GM23338 (cell line): ENCODE results near the gene PRR14. TPM values are rescaled to one million over a fixed set of nuclear protein-coding genes. Genes with fewer than 3 reads are reported as not detected.

Experiments used
- ATAC-seq: fragments of 200-7000 bp; cut with Tn5 transposase; 3 replicates; pipeline ENCODE4 v1.9.1; 2020
- DNase-seq: peaks from one replicate; pipeline ENCODE4 v3.0.0-alpha.2; 2015; ENCODE audit warnings: low spot score
- H2AFZ ChIP-seq: fragments of 200-600 bp; sonication (generic); 2 replicates; pipeline ENCODE4 v1.8.0; 2016; ENCODE audit warnings: antibody characterized with exemption, mild to moderate bottlenecking, moderate library complexity
- H3F3A ChIP-seq: fragments of 200-600 bp; sonication (generic); replicated peaks from 2 replicates; pipeline ENCODE4 v1.8.0; 2017; ENCODE audit warnings: antibody characterized with exemption, mixed run types, low read depth
- H3K27ac ChIP-seq: fragments of 200-600 bp; sonication (generic); 2 replicates; pipeline ENCODE4 v1.6.1; 2016; ENCODE audit warnings: low read depth
- H3K27me3 ChIP-seq: fragments of 200-600 bp; sonication (generic); 2 replicates; pipeline ENCODE4 v1.8.0; 2016; ENCODE audit warnings: mild to moderate bottlenecking, mixed run types, moderate library complexity; ENCODE audit not compliant: insufficient read depth
- H3K36me3 ChIP-seq: fragments of 200-600 bp; sonication (generic); 2 replicates; pipeline ENCODE4 v1.8.0; 2016; ENCODE audit warnings: mild to moderate bottlenecking; ENCODE audit not compliant: insufficient read depth
- H3K4me1 ChIP-seq: fragments of 200-600 bp; sonication (generic); 2 replicates; pipeline ENCODE4 v1.8.0; 2016; ENCODE audit warnings: mild to moderate bottlenecking, moderate library complexity; ENCODE audit not compliant: insufficient read depth
- H3K4me2 ChIP-seq: fragments of 200-600 bp; sonication (generic); 2 replicates; pipeline ENCODE4 v1.7.1; 2017; ENCODE audit warnings: mixed run types
- H3K4me3 ChIP-seq: fragments of 200-600 bp; sonication (generic); 2 replicates; pipeline ENCODE4 v1.6.1; 2016; ENCODE audit warnings: mixed run types
- H3K79me2 ChIP-seq: fragments of 200-600 bp; sonication (generic); replicated peaks from 2 replicates; pipeline ENCODE4 v1.8.0; 2017; ENCODE audit warnings: mild to moderate bottlenecking; ENCODE audit not compliant: insufficient read depth
- H3K9me2 ChIP-seq: fragments of 200-600 bp; sonication (generic); 2 replicates; pipeline ENCODE4 v1.8.0; 2017; ENCODE audit not compliant: insufficient read depth
- H4K20me1 ChIP-seq: fragments of 200-600 bp; sonication (generic); replicated peaks from 2 replicates; pipeline ENCODE4 v1.8.0; 2017; ENCODE audit warnings: mild to moderate bottlenecking; ENCODE audit not compliant: insufficient read depth
- H3K27ac Mint-ChIP-seq: 2 replicates; pipeline ENCODE4 v1.8.0; 2020; ENCODE audit warnings: inconsistent platforms, mild to moderate bottlenecking, moderate library complexity, mixed read lengths
- H3K27me3 Mint-ChIP-seq: 3 replicates; pipeline ENCODE4 v1.8.0; 2022; ENCODE audit warnings: low read depth, mild to moderate bottlenecking, moderate library complexity, mixed read lengths, inconsistent platforms; ENCODE audit not compliant: insufficient read depth, poor library complexity
- H3K36me3 Mint-ChIP-seq: 3 replicates; pipeline ENCODE4 v1.8.0; 2021; ENCODE audit warnings: low read depth, mild to moderate bottlenecking, inconsistent platforms, moderate library complexity, mixed read lengths
- H3K4me1 Mint-ChIP-seq: 3 replicates; pipeline ENCODE4 v1.8.0; 2020; ENCODE audit warnings: mild to moderate bottlenecking, inconsistent platforms, mixed read lengths
- H3K4me3 Mint-ChIP-seq: 3 replicates; pipeline ENCODE4 v1.8.0; 2021; ENCODE audit warnings: moderate library complexity, mild to moderate bottlenecking, inconsistent platforms, mixed read lengths
- H3K9me3 Mint-ChIP-seq: 3 replicates; pipeline ENCODE4 v1.8.0; 2020; ENCODE audit warnings: moderate library complexity, mild to moderate bottlenecking, inconsistent platforms, mixed read lengths
- CREB1 ChIP-seq: fragments of 250-450 bp; sonication (Bioruptor Pico); IDR thresholded peaks from 2 replicates; pipeline ENCODE4 v1.5.0; 2020; ENCODE audit warnings: low read depth, mild to moderate bottlenecking, moderate library complexity
- EZH2 ChIP-seq: fragments of 200-600 bp; sonication (generic); IDR thresholded peaks from one replicate; pipeline ENCODE4 v1.8.0; 2017; ENCODE audit warnings: antibody characterized with exemption, mild to moderate bottlenecking, low read depth; ENCODE audit not compliant: unreplicated experiment
- EZH2phosphoT487 ChIP-seq: fragments of 200-600 bp; sonication (generic); IDR thresholded peaks from one replicate; pipeline ENCODE4 v1.8.1; 2018; ENCODE audit warnings: antibody characterized with exemption; ENCODE audit not compliant: unreplicated experiment
- JUNB ChIP-seq: IDR thresholded peaks from one replicate; pipeline ENCODE4 v1.6.1; 2016; ENCODE audit warnings: antibody characterized with exemption; ENCODE audit not compliant: unreplicated experiment
- NANOG ChIP-seq: IDR thresholded peaks from 2 replicates; pipeline ENCODE4 v1.6.1; 2016; ENCODE audit warnings: antibody characterized with exemption, borderline replicate concordance
- POLR2AphosphoS5 ChIP-seq: IDR thresholded peaks from 2 replicates; pipeline ENCODE4 v1.6.1; 2016; ENCODE audit warnings: antibody characterized with exemption, low read depth
- STAT1 ChIP-seq: IDR thresholded peaks from one replicate; pipeline ENCODE4 v1.6.1; 2016; ENCODE audit warnings: antibody characterized with exemption; ENCODE audit not compliant: unreplicated experiment
- ZNF114 ChIP-seq: fragments of 250-450 bp; sonication (Bioruptor Pico); IDR thresholded peaks from 2 replicates; pipeline ENCODE4 v1.5.0; 2020; ENCODE audit warnings: mild to moderate bottlenecking, moderate library complexity
- ZNF331 ChIP-seq: fragments of 250-450 bp; sonication (Bioruptor Pico); IDR thresholded peaks from 2 replicates; pipeline ENCODE4 v1.5.0; 2020; ENCODE audit warnings: low read depth, mild to moderate bottlenecking, moderate library complexity
- polyA plus RNA-seq: library from polyadenylated mRNA; unstranded; fragments of >200 nt; fragmentation: Nextera tagmentation; extraction: Ambion mirVana; gene quantifications from 2 replicates; pipeline ENCODE4 v1.2.1, GENCODE V29; 2016
- total RNA-seq: library from RNA; depleted of rRNA; stranded (reverse); fragments of >200 nt; shearing (Covaris generic); gene quantifications from 2 replicates; pipeline ENCODE4 v1.2.3, GENCODE V29; 2014
- TF ChIP-seq, protein P1 (sequence below): IDR thresholded peaks from 2 replicates; pipeline ENCODE4 v1.6.1; 2016; ENCODE audit warnings: antibody characterized with exemption
- TF ChIP-seq, protein P2 (sequence below): IDR thresholded peaks from one replicate; pipeline ENCODE4 v1.6.1; 2018; ENCODE audit warnings: antibody characterized with exemption; ENCODE audit not compliant: unreplicated experiment
- TF ChIP-seq, protein P3 (sequence below), 2 experiments: fragments of 200-600 bp in 1 of 2; sonication (generic) in 1 of 2; conservative IDR thresholded peaks; 2 replicates each; pipeline versions ENCODE4 v1.5.1 to v1.6.1; 2016 to 2017; ENCODE audit warnings: antibody characterized with exemption in 2 of 2, low read depth in 2 of 2, mild to moderate bottlenecking in 2 of 2, moderate library complexity in 1 of 2
- TF ChIP-seq, protein P4 (sequence below): fragments of 250-450 bp; sonication (Bioruptor Pico); IDR thresholded peaks from 2 replicates; pipeline ENCODE4 v1.5.0; 2020; ENCODE audit warnings: mild to moderate bottlenecking, moderate library complexity

Gene PRR14
- total and polyA plus RNA-seq, 2 experiments from 2014 or later, result 4.6 to 12.7 TPM

DNA sequence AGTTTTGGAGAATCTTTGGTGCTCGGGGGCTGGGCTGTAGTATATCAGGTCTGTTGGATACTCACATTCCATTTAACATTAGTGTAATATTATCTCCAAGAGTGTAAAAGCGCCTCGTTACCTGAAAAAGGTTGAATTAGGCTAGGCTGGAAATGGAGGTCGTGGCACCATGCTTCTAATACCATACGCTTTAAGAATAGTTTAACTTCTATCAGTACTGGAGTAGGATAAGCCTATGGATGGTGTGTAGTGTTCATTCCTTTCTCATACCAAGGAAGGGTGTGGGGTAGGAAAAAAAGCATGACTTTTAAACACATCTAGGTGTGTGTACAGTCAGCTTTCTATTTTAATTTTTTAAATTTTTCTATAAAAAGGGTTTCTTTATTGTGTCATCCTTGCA, 50.2 kb downstream of the PRR14 start:
- H3K4me1 ChIP-seq, result peaks cover 14% of the 10 kb centered on the region
- Mint-ChIP-seq H3K27ac (no peak overlapping the region), H3K4me1 (peaks cover 19% of the 10 kb centered on the region), H3K9me3 (no peaks in the 10 kb centered on the region; the same call in 1 of the 3 replicates), H3K36me3 (peaks cover 61% of the 10 kb centered on the region), H3K27me3 (peaks cover 28% of the 10 kb centered on the region), H3K4me3 (peak overlapping the region; percentile 28; the same call in 1 of the 3 replicates)
- H3K4me3 ChIP-seq, result no peak overlapping the region
- peaks cover 53% of the 10 kb centered on the region for H3K36me3 ChIP-seq
- TF ChIP-seq, protein P1, sequence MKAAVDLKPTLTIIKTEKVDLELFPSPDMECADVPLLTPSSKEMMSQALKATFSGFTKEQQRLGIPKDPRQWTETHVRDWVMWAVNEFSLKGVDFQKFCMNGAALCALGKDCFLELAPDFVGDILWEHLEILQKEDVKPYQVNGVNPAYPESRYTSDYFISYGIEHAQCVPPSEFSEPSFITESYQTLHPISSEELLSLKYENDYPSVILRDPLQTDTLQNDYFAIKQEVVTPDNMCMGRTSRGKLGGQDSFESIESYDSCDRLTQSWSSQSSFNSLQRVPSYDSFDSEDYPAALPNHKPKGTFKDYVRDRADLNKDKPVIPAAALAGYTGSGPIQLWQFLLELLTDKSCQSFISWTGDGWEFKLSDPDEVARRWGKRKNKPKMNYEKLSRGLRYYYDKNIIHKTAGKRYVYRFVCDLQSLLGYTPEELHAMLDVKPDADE, result no peak
- TF ChIP-seq, protein P2, sequence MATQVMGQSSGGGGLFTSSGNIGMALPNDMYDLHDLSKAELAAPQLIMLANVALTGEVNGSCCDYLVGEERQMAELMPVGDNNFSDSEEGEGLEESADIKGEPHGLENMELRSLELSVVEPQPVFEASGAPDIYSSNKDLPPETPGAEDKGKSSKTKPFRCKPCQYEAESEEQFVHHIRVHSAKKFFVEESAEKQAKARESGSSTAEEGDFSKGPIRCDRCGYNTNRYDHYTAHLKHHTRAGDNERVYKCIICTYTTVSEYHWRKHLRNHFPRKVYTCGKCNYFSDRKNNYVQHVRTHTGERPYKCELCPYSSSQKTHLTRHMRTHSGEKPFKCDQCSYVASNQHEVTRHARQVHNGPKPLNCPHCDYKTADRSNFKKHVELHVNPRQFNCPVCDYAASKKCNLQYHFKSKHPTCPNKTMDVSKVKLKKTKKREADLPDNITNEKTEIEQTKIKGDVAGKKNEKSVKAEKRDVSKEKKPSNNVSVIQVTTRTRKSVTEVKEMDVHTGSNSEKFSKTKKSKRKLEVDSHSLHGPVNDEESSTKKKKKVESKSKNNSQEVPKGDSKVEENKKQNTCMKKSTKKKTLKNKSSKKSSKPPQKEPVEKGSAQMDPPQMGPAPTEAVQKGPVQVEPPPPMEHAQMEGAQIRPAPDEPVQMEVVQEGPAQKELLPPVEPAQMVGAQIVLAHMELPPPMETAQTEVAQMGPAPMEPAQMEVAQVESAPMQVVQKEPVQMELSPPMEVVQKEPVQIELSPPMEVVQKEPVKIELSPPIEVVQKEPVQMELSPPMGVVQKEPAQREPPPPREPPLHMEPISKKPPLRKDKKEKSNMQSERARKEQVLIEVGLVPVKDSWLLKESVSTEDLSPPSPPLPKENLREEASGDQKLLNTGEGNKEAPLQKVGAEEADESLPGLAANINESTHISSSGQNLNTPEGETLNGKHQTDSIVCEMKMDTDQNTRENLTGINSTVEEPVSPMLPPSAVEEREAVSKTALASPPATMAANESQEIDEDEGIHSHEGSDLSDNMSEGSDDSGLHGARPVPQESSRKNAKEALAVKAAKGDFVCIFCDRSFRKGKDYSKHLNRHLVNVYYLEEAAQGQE, result no peak
- no peak for TF ChIP-seq EZH2
- TF ChIP-seq ZNF114 (CRISPR knock-in tag), result no peak
- TF ChIP-seq, protein P3, sequence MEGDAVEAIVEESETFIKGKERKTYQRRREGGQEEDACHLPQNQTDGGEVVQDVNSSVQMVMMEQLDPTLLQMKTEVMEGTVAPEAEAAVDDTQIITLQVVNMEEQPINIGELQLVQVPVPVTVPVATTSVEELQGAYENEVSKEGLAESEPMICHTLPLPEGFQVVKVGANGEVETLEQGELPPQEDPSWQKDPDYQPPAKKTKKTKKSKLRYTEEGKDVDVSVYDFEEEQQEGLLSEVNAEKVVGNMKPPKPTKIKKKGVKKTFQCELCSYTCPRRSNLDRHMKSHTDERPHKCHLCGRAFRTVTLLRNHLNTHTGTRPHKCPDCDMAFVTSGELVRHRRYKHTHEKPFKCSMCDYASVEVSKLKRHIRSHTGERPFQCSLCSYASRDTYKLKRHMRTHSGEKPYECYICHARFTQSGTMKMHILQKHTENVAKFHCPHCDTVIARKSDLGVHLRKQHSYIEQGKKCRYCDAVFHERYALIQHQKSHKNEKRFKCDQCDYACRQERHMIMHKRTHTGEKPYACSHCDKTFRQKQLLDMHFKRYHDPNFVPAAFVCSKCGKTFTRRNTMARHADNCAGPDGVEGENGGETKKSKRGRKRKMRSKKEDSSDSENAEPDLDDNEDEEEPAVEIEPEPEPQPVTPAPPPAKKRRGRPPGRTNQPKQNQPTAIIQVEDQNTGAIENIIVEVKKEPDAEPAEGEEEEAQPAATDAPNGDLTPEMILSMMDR (conservative IDR thresholded peaks at IDR 0.05; ENCODE audit: low read depth in 2 of 2), result no peak
- no peak for TF ChIP-seq JUNB
- TF ChIP-seq POLR2AphosphoS5, result no peak
- no peak for TF ChIP-seq CREB1 (CRISPR knock-in tag)
- TF ChIP-seq EZH2phosphoT487, result no peak
- TF ChIP-seq ZNF331 (CRISPR knock-in tag), result no peak
- TF ChIP-seq NANOG, result no peak
- no peak for TF ChIP-seq STAT1
- TF ChIP-seq, protein P4, sequence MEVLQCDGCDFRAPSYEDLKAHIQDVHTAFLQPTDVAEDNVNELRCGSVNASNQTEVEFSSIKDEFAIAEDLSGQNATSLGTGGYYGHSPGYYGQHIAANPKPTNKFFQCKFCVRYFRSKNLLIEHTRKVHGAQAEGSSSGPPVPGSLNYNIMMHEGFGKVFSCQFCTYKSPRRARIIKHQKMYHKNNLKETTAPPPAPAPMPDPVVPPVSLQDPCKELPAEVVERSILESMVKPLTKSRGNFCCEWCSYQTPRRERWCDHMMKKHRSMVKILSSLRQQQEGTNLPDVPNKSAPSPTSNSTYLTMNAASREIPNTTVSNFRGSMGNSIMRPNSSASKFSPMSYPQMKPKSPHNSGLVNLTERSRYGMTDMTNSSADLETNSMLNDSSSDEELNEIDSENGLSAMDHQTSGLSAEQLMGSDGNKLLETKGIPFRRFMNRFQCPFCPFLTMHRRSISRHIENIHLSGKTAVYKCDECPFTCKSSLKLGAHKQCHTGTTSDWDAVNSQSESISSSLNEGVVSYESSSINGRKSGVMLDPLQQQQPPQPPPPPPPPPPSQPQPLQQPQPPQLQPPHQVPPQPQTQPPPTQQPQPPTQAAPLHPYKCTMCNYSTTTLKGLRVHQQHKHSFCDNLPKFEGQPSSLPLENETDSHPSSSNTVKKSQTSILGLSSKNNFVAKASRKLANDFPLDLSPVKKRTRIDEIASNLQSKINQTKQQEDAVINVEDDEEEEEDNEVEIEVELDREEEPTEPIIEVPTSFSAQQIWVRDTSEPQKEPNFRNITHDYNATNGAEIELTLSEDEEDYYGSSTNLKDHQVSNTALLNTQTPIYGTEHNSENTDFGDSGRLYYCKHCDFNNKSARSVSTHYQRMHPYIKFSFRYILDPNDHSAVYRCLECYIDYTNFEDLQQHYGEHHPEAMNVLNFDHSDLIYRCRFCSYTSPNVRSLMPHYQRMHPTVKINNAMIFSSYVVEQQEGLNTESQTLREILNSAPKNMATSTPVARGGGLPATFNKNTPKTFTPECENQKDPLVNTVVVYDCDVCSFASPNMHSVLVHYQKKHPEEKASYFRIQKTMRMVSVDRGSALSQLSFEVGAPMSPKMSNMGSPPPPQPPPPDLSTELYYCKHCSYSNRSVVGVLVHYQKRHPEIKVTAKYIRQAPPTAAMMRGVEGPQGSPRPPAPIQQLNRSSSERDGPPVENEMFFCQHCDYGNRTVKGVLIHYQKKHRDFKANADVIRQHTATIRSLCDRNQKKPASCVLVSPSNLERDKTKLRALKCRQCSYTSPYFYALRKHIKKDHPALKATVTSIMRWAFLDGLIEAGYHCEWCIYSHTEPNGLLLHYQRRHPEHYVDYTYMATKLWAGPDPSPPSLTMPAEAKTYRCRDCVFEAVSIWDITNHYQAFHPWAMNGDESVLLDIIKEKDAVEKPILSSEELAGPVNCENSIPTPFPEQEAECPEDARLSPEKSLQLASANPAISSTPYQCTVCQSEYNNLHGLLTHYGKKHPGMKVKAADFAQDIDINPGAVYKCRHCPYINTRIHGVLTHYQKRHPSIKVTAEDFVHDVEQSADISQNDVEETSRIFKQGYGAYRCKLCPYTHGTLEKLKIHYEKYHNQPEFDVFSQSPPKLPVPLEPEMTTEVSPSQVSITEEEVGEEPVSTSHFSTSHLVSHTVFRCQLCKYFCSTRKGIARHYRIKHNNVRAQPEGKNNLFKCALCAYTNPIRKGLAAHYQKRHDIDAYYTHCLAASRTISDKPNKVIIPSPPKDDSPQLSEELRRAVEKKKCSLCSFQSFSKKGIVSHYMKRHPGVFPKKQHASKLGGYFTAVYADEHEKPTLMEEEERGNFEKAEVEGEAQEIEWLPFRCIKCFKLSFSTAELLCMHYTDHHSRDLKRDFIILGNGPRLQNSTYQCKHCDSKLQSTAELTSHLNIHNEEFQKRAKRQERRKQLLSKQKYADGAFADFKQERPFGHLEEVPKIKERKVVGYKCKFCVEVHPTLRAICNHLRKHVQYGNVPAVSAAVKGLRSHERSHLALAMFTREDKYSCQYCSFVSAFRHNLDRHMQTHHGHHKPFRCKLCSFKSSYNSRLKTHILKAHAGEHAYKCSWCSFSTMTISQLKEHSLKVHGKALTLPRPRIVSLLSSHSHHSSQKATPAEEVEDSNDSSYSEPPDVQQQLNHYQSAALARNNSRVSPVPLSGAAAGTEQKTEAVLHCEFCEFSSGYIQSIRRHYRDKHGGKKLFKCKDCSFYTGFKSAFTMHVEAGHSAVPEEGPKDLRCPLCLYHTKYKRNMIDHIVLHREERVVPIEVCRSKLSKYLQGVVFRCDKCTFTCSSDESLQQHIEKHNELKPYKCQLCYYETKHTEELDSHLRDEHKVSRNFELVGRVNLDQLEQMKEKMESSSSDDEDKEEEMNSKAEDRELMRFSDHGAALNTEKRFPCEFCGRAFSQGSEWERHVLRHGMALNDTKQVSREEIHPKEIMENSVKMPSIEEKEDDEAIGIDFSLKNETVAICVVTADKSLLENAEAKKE, result no peak
- no peaks in the 10 kb centered on the region for H3K9me2 ChIP-seq
- no peak overlapping the region for H2AFZ ChIP-seq
- ATAC-seq (no peak), DNase-seq (no peak)
- no peak overlapping the region for H3K4me2 ChIP-seq
- peaks cover 18% of the 10 kb centered on the region for H3K27me3 ChIP-seq
- peaks cover 32% of the 10 kb centered on the region for H4K20me1 ChIP-seq
- H3K79me2 ChIP-seq, result peaks cover 32% of the 10 kb centered on the region
- no peak overlapping the region for H3K27ac ChIP-seq
- peaks cover 21% of the 10 kb centered on the region for H3F3A ChIP-seq
